ENCODE measurements around the gene CRYBG1. TPM values are rescaled to one million over a fixed set of nuclear protein-coding genes. Genes with fewer than 3 reads are reported as not detected.

The CRYBG1 gene
- total and polyA plus RNA-seq, 2 of the 4 experiments (the other 2 are of a cell fraction): 0.38 to 1.1 TPM

DNA sequence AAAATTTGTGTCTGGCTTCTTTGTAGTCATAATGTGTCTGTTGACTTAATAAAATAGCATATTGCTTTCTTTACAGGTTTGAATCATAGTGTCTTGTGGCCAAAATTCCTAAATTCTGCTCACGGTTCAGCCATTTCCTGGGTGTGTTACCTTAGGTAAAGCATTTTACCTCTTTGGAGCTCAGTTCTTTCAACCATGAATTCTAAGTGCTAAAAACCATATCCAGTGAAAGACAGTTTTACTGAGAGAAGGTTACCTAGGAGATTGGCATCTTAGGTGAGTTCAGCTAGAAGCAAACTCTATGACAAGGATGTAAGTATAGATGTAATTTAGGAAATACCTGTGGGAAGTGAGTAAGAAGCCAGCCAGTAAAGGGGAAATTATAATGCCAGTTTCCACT is 20.7 kb downstream of the CRYBG1 start:
- ATAC-seq (ENCODE audit: low read depth) (no peak), DNase-seq (no peak)
- no peak overlapping the region for H2BK20ac ChIP-seq (ENCODE audit: low read depth, low read length)
- intact Hi-C loops (cut with micrococcal nuclease) (no loop called here), in situ Hi-C loops (cut with MboI; ENCODE audit: low sequenced_read_pairs) (no loop called here), dilution Hi-C loops (cut with HindIII; ENCODE audit: low sequenced_read_pairs, unreplicated experiment) (no loop called here)
- no peak overlapping the region for H4K5ac ChIP-seq (ENCODE audit: low read depth, low read length)
- no peak overlapping the region for H4K8ac ChIP-seq (ENCODE audit: low read depth in 2 of 2, low read length in 2 of 2)
- no peak overlapping the region for H2BK15ac ChIP-seq (ENCODE audit: low read depth, low read length)
- H3K9me1 ChIP-seq (ENCODE audit: insufficient read depth, low read length): no peaks in the 10 kb centered on the region
- no peak overlapping the region for H2BK120ac ChIP-seq (ENCODE audit: low read depth, low read length)
- H3K9ac ChIP-seq (ENCODE audit: low read depth, low read length): no peak overlapping the region
- no peak for TF ChIP-seq BHLHE40 (IDR thresholded peaks at IDR 0.05; ENCODE audit: low read depth, low read length)
- no peak for TF ChIP-seq SMC3 (IDR thresholded peaks at IDR 0.05; ENCODE audit: low read depth, low read length)
- TF ChIP-seq MAZ (IDR thresholded peaks at IDR 0.05; ENCODE audit: borderline replicate concordance, low read depth, low read length): no peak
- no peak for TF ChIP-seq CTCF (conservative IDR thresholded peaks at IDR 0.05; ENCODE audit: low read depth, low read length)
- no peak for TF ChIP-seq FOS (IDR thresholded peaks at IDR 0.05; ENCODE audit: low read depth, low read length)
- no peak for TF ChIP-seq NFE2L2 (IDR thresholded peaks at IDR 0.05; ENCODE audit: low read depth, low read length)
- TF ChIP-seq RCOR1 (IDR thresholded peaks at IDR 0.05; ENCODE audit: insufficient replicate concordance, low read length): no peak
- TF ChIP-seq MXI1 (IDR thresholded peaks at IDR 0.05; ENCODE audit: borderline replicate concordance, low read depth, low read length): no peak
- TF ChIP-seq MAFK (IDR thresholded peaks at IDR 0.05; ENCODE audit: low read depth, low read length): no peak
- no peak for TF ChIP-seq POLR2A (IDR thresholded peaks at IDR 0.05; ENCODE audit: low read depth, low read length)
- no peak overlapping the region for H3K27ac ChIP-seq (ENCODE audit: insufficient read depth, low read length)
- H3K4me2 ChIP-seq (ENCODE audit: low read depth, low read length): no peak overlapping the region
- H3K4me3 ChIP-seq (ENCODE audit: insufficient read depth, low read depth, low read length): no peak overlapping the region
- H3K27me3 ChIP-seq (ENCODE audit: control insufficient read depth, insufficient read depth, low read length): peaks cover 13% of the 10 kb centered on the region
- BruUV-seq (replicated peaks): no TSS peak
- H2AK5ac ChIP-seq (ENCODE audit: low read depth, low read length): no peak overlapping the region
- H2AK9ac ChIP-seq (replicated peaks; ENCODE audit: low read depth, low read length, poor library complexity): no peak overlapping the region
- H3K56ac ChIP-seq (ENCODE audit: extremely low read depth, insufficient read depth, low read length): no peak overlapping the region
- H3K14ac ChIP-seq (replicated peaks; ENCODE audit: low read depth, low read length): no peak overlapping the region
- no peaks in the 10 kb centered on the region for H3K4me1 ChIP-seq (ENCODE audit: control insufficient read depth, insufficient read depth, low read length)
- no CpG with 5 or more reads among the region's 1 CpG for WGBS, 2 experiments (ENCODE audit: extremely low coverage in 2 of 2, insufficient read length in 1 of 2)
- CTCF ChIA-PET: no interaction called here
- no peaks in the 10 kb centered on the region for H3K79me1 ChIP-seq (ENCODE audit: low read depth in 1 of 2, low read length in 2 of 2)
- no peaks in the 10 kb centered on the region for H3K36me3 ChIP-seq (ENCODE audit: control insufficient read depth, insufficient read depth, low read length)
- no peak overlapping the region for H3K18ac ChIP-seq (ENCODE audit: low read depth, low read length)
- no peak overlapping the region for H2AFZ ChIP-seq (replicated peaks; ENCODE audit: low read length, poor library complexity)
- H4K20me1 ChIP-seq (ENCODE audit: insufficient read depth, low read length): no peaks in the 10 kb centered on the region
- no peak overlapping the region for H2BK5ac ChIP-seq (ENCODE audit: low read depth, low read length, poor library complexity, severe bottlenecking)
- H3K9me3 ChIP-seq (ENCODE audit: control insufficient read depth, insufficient read depth, low read length): no peaks in the 10 kb centered on the region
- POLR2A ChIA-PET (ENCODE audit: unreplicated experiment): no interaction called here
- no peak overlapping the region for H3K4ac ChIP-seq (ENCODE audit: low read depth, low read length)
- no peak overlapping the region for H4K91ac ChIP-seq (ENCODE audit: insufficient read depth, low read depth, low read length)
- no peak overlapping the region for H3K23ac ChIP-seq (ENCODE audit: low read depth, low read length)

All from IMR-90 (cell line).